Measurements from ENCODE around the gene ZNF81. TPM values are rescaled to one million over a fixed set of nuclear protein-coding genes. Genes with fewer than 3 reads are reported as not detected.

Gene ZNF81
- total RNA-seq: 4.5 and 5.9 TPM in 2 replicates

GRCh38 chrX:47836164-47837072 is at the start of gene ZNF81:
TSS of gene ZNF81 (plus strand) at chrX:47836902. CDS start at chrX:47846268, 9,366 bp downstream.

Other genes starting within 250 kb of the ZNF81 start
- not detected in 2 replicates for gene SYN1, start 217.0 kb upstream of the ZNF81 start, total RNA-seq
- under 0.01 TPM in 2 replicates for gene CFP, start 207.0 kb upstream of the ZNF81 start, total RNA-seq
- 8.4 TPM in 2 replicates for gene ELK1, start 186.3 kb upstream of the ZNF81 start, total RNA-seq
- 134 and 135 TPM in 2 replicates for gene UXT, start 177.7 kb upstream of the ZNF81 start, total RNA-seq
- 2.3 and 3.6 TPM in 2 replicates for gene ZNF182, start 167.1 kb downstream of the ZNF81 start, total RNA-seq
- gene SPACA5, start 170.1 kb downstream of the ZNF81 start, total RNA-seq: not detected in 2 replicates
- gene ZNF630, start 234.7 kb downstream of the ZNF81 start, total RNA-seq: 0.65 and 0.91 TPM in 2 replicates